Activated naive CD8-positive, alpha-beta T cell treated with anti-CD3 and anti-CD28 coated beads for 36 hours (primary cell): ENCODE measurements around the gene RBBP8NL. TPM values are rescaled to one million over a fixed set of nuclear protein-coding genes. Genes with fewer than 3 reads are reported as not detected.
A peak's percentile ranks its signal among the peaks of the same experiment; 100 is the strongest.
"Not testable (repeated sequence)": the region's sequence is repeated elsewhere in the genome, so short reads cannot be mapped to it uniquely, and the experiment has no call there.

Experiments
- DNase-seq: peaks from one replicate; pipeline ENCODE4 v3.0.0; 2021
- H3K27ac Mint-ChIP-seq: one replicate; pipeline ENCODE4 v1.8.0; 2022; ENCODE audit warnings: mild to moderate bottlenecking, moderate library complexity, mixed read lengths
- H3K27me3 Mint-ChIP-seq: one replicate; pipeline ENCODE4 v1.8.0; 2022; ENCODE audit warnings: mild to moderate bottlenecking, mixed read lengths
- H3K36me3 Mint-ChIP-seq: one replicate; pipeline ENCODE4 v1.8.0; 2021; ENCODE audit warnings: mild to moderate bottlenecking, mixed read lengths
- H3K4me1 Mint-ChIP-seq: one replicate; pipeline ENCODE4 v1.8.0; 2021; ENCODE audit warnings: mixed read lengths
- H3K4me3 Mint-ChIP-seq: one replicate; pipeline ENCODE4 v1.8.0; 2022; ENCODE audit warnings: mild to moderate bottlenecking, moderate library complexity, mixed read lengths
- H3K9me3 Mint-ChIP-seq: one replicate; pipeline ENCODE4 v1.8.0; 2022; ENCODE audit warnings: mixed read lengths
- total RNA-seq, 2 experiments: library from RNA; stranded (reverse); gene quantifications; one replicate each; pipeline ENCODE4 v1.2.3, GENCODE V29; 2021

The RBBP8NL gene
- total RNA-seq, 2 experiments from 2014 or later = not detected

DNA sequence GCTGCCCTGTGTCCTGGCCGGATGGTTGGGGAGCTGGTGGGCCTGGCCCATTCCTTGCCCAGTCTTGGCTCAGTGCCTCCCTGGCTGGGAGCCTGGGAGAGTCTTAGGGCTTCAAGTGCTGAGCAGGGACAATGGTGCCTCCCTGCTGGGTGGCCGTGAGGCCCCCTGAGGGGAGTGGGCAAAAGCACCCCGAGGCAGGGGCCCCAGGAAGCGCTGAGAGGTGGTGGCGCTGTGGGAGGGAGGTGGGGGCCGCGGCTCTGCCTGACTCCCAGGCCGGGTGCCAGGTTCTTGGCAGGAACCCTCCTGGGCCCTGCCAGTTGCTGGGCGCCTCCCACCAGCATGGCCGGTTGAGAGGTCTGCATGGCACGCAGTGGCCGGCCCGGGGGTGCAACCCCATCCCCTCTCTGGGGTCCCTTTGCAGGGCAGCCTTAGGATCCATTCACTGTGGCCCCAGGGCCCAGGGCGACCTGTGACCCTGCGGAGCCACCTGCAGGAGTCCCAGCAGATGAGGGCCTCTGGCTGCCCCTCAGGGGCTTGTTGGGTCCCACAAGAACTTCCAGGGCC lies 49.6 kb downstream of the RBBP8NL start:
- Mint-ChIP-seq H3K27ac (no peak overlapping the region), H3K27me3 (no peaks in the 10 kb centered on the region), H3K36me3 (peaks cover 9% of the 10 kb centered on the region), H3K4me1 (no peaks in the 10 kb centered on the region), H3K4me3 (no peak overlapping the region), H3K9me3 (peaks cover 3% of the 10 kb centered on the region)
- DNase-seq = no peak

DNA sequence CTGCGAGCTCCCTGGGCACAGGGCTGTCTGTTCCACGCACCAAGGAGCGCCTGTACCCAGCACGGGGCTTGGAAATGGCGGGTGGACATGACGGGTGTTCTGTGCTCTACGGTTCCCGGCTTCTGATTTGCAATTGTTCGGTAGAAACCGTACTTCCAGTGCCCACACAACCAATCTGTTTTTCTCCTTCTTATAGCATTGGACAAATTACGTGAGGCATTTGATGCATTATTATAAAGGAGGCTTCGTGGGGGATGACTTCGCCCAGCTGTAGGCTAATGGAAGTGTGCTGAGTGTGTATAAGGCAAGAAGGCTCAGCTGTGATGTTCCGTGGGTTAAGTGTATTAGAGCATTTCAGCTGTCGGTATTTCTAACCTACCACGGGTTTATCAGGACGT lies 50.3 kb downstream of the RBBP8NL start:
- no peak overlapping the region for H3K4me3 Mint-ChIP-seq
- H3K27me3 Mint-ChIP-seq = no peaks in the 10 kb centered on the region
- H3K27ac Mint-ChIP-seq = no peak overlapping the region
- no peak for DNase-seq
- no peaks in the 10 kb centered on the region for H3K4me1 Mint-ChIP-seq
- H3K9me3 Mint-ChIP-seq = peaks cover 3% of the 10 kb centered on the region
- peaks cover 4% of the 10 kb centered on the region for H3K36me3 Mint-ChIP-seq

DNA sequence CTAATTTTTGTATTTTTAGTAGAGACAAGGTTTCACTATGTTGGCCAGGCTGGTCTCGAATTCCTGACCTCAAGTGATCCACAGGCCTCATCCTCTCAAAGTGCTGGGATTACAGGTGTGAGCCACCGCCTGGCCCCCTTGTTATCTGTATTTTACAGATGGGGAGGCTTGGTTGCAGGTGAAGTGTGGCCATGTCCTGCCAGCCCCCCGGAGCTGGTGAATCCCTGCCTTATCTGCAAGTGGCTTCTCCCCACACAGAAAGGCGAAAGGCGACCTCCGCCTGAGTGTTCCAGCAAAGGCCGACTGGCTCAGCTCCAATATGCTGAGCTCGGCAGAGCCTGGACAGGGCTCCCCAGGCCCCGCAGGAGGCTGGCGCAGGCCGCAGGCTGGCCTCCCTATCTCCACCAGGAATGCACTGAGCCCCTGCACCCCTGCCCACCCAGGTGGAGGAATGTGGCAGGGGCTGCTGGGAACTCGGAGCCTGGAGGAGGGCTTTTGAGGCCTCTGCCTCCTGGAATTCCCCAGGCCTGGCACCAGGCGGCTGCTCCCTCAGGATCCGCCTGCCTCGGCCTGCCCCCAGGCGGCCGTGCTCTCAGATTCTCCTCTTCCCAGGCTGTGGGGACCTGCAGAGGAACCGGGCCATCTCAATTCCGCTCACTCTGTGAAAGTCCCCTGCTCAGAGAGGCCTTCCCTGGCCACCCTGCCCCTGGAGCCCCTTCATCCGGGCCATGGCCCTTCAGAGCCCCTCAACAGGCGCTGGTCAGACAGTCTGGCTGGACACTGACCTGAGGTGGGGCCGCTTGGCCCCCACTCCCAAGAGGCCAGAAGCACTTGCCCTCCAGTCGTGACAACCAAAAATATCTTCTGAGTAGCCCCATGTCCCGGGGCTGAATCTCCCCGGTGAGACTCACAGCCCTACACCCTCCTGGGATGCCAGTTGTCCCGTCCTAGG lies 51.0 kb downstream of the RBBP8NL start:
- Mint-ChIP-seq H3K9me3 (no peaks in the 10 kb centered on the region), H3K36me3 (no peaks in the 10 kb centered on the region), H3K4me1 (no peaks in the 10 kb centered on the region), H3K27ac (no peak overlapping the region), H3K27me3 (no peaks in the 10 kb centered on the region), H3K4me3 (no peak overlapping the region)
- DNase-seq = no peak

DNA sequence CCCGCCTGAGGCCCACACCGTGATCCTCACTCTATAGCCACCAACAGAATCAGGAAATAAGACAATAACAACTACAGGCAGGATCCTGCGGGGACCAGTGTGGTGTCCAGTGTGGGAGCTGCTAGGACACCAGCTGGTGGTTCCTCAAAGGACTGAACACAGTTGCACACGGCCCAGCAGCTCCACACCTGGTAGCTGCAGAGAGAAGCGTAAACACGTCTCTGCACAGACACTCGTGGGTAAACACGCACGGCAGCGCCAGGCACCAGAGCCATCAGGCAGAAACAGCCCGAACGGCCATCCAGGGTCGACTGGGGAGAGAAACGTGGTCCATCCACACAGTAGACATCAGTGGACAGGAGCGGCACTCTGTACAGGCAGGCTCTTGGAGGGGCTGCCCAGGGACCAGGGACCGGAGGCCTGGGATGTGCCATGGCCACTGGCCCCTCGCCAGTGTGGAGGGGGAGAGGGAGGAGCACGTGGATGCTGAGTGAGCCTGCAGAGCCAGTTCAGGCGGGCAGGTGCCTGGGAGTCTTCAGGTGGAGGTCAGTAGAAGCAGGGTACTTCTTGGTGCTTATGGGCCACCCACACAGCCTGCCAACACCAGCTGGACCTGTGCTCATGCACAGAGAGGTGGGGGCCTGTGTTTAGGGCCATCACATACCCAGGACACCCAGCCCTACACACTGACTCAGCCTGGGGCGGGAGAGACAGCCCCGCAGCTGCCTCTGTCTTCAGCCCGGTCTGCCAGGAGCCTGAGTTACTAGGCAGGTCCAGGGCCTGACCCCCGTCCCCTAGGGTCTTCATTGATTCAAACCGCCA lies 52.8 kb downstream of the RBBP8NL start:
- no peak for DNase-seq
- H3K27me3 Mint-ChIP-seq = peaks cover under 1% of the 10 kb centered on the region
- no peaks in the 10 kb centered on the region for H3K9me3 Mint-ChIP-seq
- H3K36me3 Mint-ChIP-seq = no peaks in the 10 kb centered on the region
- no peak overlapping the region for H3K27ac Mint-ChIP-seq
- H3K4me3 Mint-ChIP-seq = no peak overlapping the region
- H3K4me1 Mint-ChIP-seq = peaks cover under 1% of the 10 kb centered on the region

DNA sequence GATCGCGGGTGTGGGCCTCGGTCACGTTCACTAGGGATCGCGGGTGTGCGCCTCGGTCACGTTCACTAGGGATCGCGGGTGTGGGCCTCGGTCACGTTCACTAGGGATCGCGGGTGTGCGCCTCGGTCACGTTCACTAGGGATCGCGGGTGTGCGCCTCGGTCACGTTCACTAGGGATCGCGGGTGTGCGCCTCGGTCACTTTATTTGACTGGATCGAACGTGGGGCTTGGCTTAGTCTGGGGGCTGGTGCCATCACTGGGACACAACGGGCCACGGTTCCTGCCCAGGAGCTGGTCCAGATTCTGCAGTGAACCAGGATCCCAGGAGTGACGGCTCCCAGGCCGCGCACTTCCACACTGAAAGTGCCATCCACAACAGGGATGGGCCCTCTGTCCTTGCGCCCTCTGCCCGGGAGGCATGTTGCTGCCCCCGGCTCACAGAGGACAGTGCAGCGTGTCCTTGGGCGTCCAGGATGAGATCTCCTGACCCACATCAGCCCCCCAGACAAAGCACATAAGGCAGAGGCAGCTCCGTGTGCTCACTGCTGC lies 53.6 kb downstream of the RBBP8NL start:
- DNase-seq, H3K27me3 Mint-ChIP-seq, H3K4me3 Mint-ChIP-seq, H3K36me3 Mint-ChIP-seq, H3K9me3 Mint-ChIP-seq, H3K4me1 Mint-ChIP-seq, H3K27ac Mint-ChIP-seq: not testable (repeated sequence)

DNA sequence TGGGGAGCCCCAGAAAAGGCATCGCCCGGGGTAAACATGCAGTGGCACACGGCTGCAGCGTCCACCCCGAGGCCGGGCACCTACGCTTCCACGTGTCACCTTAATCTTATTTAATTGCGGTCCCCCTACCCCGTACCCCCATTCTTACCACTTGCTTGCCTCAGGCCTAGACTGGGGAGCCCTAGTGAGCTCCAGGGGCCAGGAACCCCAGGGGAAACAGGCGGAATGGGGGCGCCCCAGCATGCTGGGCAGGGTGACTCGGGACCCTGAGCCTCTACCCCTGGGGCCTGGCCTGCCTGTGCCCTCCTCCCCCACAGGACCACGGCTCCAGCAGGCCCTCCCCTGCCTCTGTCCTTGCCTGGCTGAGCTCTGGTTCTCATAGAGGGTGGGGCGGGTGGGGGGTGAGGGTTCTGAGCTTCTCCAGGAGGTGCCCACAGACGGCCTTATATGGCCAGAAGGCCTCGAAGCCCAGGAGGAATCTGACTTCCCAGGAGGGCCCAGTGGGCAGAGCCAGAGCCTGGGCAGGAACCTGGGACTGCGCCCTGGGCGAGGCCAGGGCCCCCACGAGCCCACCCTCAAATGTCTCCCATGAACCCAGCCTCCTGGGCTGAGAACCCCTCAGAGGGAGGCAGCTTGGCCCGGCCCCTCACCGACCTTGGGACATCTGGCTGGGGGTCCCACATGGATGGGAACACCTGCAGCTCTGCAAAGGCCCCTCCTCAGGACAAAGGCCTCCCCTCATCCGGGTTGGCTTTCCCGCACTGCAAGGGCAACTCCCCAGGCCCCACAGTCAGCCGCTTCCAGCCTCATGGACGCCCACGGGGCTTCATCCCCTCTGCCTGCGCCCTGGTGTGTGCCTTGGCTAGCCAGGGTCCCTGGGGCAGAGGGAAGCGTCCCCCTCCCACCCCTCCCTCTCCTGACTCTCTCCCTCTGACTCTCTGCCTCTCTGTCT lies 55.0 kb downstream of the RBBP8NL start:
- Mint-ChIP-seq H3K36me3 (no peaks in the 10 kb centered on the region), H3K27ac (no peak overlapping the region), H3K27me3 (peaks cover 22% of the 10 kb centered on the region), H3K9me3 (no peaks in the 10 kb centered on the region), H3K4me3 (no peak overlapping the region), H3K4me1 (peaks cover 5% of the 10 kb centered on the region)
- DNase-seq = no peak

DNA sequence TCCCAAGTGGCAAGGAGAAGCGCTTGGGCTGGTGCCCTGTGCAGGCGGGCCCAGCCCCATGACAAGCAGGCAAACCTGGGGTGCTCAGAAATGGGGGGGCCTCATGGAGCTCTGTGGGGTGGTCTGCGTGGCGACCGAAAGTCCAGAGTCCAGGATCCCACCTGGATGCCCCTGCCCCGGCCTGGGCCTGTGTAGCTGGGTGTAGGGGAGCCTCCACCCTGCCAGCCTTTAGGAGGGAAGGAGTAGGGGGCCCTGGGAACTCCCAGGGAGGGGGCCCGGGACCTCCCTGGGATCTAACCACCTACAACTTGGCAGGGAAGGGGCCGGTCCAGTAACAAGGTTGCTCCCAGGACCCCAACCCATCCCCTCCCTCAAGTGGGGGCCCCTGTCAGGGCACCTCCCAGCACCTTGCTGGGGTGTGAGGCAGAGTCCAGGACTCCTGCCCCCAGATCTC lies 55.7 kb downstream of the RBBP8NL start:
- H3K27me3 Mint-ChIP-seq = peaks cover 22% of the 10 kb centered on the region
- H3K9me3 Mint-ChIP-seq = no peaks in the 10 kb centered on the region
- no peaks in the 10 kb centered on the region for H3K36me3 Mint-ChIP-seq
- no peak for DNase-seq
- H3K4me1 Mint-ChIP-seq = peaks cover 5% of the 10 kb centered on the region
- H3K27ac Mint-ChIP-seq = no peak overlapping the region
- no peak overlapping the region for H3K4me3 Mint-ChIP-seq

DNA sequence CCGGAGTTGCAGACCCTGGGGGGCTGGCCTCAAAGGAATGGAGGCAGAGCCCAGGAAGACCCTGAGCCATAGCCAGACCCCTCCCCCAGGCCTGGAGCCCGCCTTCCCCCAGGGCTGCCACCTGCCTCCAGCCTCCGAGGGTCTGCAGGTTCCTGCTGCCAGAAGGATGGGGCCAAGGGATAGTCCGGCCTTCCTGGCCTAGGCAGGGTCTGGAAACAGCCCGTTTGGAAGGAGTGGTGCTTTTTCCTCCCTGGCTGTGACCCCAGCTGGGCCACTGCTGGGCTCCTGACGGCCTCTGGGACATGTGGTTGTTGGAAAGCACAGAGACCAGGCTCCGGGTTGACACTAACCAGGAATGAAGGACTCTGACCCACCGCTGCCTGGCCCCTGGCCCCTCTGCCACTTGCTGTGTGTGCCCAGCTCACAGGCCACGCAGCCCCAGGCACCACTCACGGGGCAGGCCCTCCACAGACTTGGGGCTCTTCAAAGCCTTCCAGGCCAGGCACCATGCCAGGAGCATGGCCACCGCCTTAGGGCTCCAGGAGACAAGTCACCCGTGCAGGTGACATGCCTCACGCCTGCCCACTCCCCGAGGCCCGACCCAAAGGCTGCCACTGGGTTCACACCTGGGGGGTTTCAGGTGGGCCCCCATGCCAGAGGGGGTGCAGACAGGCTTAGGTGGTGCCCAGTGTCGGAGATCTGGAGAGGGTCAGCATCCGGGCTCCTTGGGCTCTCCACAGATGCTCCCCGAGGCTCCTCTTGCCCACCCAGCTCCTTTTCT lies 56.3 kb downstream of the RBBP8NL start:
- DNase-seq = no peak
- Mint-ChIP-seq H3K4me3 (no peak overlapping the region), H3K4me1 (peaks cover 5% of the 10 kb centered on the region), H3K36me3 (no peaks in the 10 kb centered on the region), H3K27me3 (peaks cover 24% of the 10 kb centered on the region), H3K27ac (no peak overlapping the region), H3K9me3 (no peaks in the 10 kb centered on the region)

DNA sequence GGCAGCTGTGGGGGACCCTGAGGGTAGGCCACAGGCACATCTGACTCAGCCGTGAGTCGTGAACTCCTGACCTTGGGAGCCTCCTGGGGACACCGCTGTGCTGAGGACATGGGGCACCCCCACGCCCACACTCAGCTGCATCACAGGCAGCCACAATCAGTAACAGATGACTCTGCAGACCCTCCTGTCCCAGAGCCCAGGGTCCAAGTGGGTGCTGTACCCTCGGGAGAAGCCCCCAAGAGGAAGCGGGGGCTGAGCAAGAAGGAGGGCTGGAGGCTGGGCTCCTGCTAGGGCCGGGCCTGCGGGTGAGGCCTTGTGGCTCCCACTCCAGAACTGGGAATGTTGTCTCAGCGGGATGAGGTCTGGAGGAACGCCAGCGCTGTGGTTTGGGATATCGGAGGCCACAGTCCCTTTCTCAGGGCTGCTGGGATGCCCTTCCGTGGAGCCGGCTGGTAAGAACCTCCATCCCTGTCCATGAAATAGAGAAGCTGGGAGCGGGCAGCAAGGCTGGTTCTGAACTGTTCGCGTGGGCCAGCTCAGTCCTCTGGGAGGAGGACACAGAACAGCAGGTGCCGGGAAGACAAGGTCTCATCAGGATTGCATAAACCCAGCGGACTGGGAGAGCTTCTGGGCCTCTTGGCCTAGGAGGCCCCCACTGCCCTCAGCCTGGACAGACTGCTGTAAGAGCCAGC lies 57.1 kb downstream of the RBBP8NL start:
- Mint-ChIP-seq H3K9me3 (no peaks in the 10 kb centered on the region), H3K27me3 (peaks cover 31% of the 10 kb centered on the region), H3K27ac (no peak overlapping the region), H3K4me1 (peaks cover 5% of the 10 kb centered on the region), H3K36me3 (no peaks in the 10 kb centered on the region), H3K4me3 (no peak overlapping the region)
- peak; percentile 65 for DNase-seq

DNA sequence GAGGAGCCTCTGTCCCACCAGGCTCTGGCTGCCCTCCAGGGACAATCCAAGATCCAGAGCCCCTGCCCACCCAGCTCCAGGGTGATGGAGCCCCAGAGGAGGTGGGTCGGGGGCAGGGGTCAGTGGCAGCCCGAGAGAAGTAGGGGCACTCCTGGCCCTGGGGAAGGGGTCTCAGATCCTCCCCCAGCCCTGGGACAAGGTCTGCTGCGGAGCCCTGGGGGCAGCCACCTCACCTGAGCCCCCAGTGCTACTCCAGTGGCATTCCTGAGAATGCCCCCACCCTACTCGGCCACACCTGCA lies 57.6 kb downstream of the RBBP8NL start:
- Mint-ChIP-seq H3K4me1 (peaks cover 5% of the 10 kb centered on the region), H3K27ac (no peak overlapping the region), H3K36me3 (no peaks in the 10 kb centered on the region), H3K4me3 (no peak overlapping the region), H3K9me3 (no peaks in the 10 kb centered on the region), H3K27me3 (peaks cover 36% of the 10 kb centered on the region)
- no peak for DNase-seq

DNA sequence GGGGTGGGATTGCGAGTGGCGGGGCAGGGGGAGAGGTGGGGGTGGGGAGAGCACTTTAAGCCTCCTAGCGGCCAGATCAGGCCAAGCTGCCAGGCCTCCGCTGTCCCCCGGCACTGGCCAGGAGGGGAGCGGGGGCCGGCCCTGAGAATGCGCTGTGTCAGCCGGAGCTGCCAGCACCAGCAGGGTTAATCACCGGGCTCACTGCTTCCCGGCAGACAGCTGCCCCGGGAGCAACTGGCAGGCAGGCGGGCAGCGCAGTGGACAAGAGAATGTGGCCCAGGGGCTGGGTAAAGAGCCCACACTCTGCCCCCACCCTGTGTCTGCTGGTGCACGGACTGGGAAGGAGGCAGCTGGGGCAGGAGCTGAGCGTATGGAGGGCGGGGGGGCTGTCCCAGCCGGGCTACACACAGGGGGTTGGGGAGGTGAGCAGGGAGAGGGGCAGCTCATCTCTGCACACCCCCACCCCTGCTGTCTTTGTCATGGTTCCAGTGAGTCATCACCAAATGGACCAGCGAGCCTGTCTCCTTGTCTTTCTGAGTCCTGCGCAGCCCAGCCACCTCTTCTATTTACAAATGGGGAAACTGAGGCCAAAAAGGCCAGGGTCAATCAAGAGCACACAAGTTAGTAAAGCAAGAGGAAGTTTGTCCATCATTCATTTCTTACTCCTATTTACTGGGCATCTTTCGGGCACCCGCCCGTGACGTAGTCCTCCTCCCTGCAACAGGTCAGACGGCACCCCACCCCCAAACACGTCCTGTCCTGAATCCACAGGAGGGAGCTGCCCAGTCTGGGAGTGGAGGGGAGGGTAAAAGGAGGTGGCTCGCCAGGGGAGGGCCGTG lies 58.1 kb downstream of the RBBP8NL start:
- peaks cover 5% of the 10 kb centered on the region for H3K4me1 Mint-ChIP-seq
- H3K27ac Mint-ChIP-seq = no peak overlapping the region
- no peak for DNase-seq
- peaks cover 38% of the 10 kb centered on the region for H3K27me3 Mint-ChIP-seq
- no peaks in the 10 kb centered on the region for H3K9me3 Mint-ChIP-seq
- no peaks in the 10 kb centered on the region for H3K36me3 Mint-ChIP-seq
- H3K4me3 Mint-ChIP-seq = no peak overlapping the region

DNA sequence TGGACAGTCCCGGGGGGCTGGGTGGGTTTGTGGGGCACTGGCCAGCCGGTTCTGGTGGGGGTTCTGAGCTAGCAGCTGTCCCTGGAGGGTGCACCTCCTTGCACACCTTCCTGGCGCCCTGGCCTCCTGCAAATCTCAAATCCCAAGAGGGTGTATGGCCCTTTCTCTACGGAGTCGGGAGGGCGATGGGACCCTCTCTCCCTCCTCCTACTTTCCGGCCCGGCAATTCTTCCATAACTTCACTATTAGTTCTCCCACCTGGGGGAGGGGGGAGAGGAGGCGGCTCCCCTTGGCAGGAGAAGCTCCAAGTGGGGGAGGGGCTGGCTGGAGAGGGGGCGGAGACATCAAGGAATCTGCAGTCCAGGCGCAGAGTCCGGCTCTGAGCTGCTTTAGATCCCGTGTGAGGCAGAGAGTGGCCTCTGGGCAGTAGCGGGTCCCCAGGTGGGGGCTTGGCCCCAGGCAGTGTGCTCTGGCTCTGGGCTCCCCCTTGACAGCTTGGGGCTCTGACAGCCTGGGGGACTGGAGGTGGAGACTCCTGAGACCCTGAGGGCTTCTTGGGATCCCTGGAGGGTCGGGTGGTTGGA lies 58.9 kb downstream of the RBBP8NL start:
- peaks cover 5% of the 10 kb centered on the region for H3K4me1 Mint-ChIP-seq
- no peak for DNase-seq
- H3K27me3 Mint-ChIP-seq = peaks cover 45% of the 10 kb centered on the region
- no peak overlapping the region for H3K4me3 Mint-ChIP-seq
- no peak overlapping the region for H3K27ac Mint-ChIP-seq
- H3K36me3 Mint-ChIP-seq = no peaks in the 10 kb centered on the region
- H3K9me3 Mint-ChIP-seq = no peaks in the 10 kb centered on the region
